NCI-H1048 (cell line): Measurements from ENCODE around the gene HSPA1B.
"Not testable (repeated sequence)": the region's sequence is repeated elsewhere in the genome, so short reads cannot be mapped to it uniquely, and the experiment has no call there.

Source experiments
- DNase-seq: peaks from one replicate; lab custom pipeline; 2025; lab: John Stamatoyannopoulos, UW

Gene HSPA1B

GRCh38 chr6:31860349-31860748 is 32.8 kb downstream of the HSPA1B start:
- DNase-seq = no peak

DNA sequence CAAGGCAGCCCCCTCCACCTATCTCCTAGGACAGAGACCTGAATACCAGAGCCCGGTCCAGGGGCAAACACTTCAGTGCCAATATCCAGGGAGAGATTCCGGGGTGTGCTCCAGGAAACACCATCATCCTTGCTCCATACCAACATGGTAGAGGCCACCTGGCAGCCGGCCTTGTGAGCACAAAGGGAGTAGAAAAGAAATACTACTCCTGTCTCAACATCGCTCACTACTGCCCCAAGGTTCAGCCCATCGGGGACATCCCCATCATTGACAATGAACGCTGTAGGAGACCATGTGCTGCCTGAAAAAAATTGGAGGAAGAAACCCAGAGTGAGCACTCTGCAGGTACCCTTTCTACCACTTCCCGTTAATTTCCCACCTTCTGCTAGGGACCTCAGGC is 33.6 kb downstream of the HSPA1B start:
- no peak for DNase-seq

- DNase-seq = no peak
These were observed 34.4 kb downstream of the HSPA1B start for GRCh38 chr6:31861919-31862343.

DNA sequence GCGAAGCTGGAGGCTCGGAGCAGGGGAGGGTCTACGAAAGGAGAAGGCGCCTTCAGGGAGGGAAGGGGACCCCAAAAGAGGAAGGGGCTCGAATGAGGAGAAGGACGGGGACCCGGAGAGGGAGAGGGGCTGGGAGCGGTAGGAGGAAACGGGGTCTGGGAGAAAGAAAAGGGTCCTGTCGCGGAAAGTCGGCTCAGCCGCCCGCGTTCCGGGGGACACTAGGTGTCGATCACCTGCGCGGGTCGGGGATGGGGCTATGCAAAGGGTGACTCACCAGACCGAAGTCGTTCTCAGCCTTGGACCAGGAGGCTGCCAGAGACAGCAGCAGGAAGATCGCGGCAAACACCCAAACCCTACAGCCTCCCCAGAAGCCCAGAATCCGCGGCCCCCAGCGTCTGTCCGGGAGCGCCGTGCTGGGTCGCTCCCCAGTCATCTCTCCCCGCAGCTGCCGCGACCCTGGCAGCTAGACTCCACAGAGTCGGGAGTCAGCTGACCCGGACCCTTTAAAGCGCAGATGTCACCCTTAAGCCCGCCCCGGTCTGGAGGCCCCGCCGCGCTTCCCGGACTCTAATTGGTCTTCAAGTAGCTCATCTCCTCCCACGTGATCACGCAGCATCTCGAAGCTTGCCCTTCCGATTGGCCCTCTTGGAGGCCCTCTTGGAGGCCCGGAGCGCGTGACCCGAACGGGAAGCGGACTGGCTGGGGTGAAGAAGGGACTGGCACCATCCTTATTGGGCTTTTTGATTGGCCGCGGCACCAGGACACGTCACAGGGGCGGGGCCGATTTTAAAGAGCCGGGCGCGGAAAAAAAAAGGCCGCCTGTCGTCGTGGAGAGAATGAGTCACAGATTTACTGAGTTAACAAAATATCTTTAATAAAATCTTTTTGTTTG is 35.1 kb downstream of the HSPA1B start, which contains the start of gene NEU1:
Gene NEU1, minus strand, starts transcription at position 478 of the 892 bp plus-strand sequence. Its CDS starts 45 bp downstream, at position 433.
- peak; percentile 100 for DNase-seq

DNA sequence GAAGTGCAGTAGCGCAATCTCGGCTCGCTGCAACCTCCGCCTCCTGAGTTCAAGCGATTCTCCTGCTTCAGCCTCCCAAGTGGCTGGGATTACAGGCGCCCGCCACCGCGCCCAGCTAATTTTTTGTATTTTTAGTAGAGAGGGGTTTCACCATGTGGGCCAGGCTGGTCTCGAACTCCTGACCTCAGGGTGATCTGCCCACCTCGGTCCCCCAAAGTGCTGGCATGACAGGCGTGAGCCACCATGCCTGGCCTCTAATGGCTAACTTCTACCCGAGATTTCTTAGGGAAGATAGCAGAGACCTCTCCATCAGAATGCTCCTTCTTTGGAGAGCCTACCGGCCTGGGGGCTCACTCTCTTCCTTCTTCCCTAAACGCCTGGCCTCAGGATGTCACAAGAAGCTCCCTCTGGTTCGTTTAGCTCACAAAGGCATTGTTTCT is 36.6 kb downstream of the HSPA1B start:
- DNase-seq = not testable (repeated sequence)

DNA sequence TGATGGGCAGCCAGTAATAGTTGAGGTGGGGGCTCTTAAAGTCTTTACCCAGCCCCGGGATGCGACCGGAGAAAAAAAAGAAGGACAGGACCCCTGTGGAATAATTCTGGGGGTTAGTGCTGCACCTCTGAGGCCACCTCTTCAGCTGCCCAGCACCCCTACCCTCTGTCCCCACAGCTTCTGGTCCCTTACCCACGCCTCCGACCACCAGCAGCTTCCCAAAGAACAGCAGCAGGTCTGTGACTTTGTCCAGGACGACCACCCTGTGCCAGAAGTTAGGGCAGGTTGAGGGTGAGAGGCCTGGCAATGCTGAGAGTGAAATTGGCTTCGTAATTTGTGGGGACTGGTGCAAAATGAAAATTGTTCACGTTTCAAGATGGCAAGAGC is 37.3 kb downstream of the HSPA1B start:
- no peak for DNase-seq

DNA sequence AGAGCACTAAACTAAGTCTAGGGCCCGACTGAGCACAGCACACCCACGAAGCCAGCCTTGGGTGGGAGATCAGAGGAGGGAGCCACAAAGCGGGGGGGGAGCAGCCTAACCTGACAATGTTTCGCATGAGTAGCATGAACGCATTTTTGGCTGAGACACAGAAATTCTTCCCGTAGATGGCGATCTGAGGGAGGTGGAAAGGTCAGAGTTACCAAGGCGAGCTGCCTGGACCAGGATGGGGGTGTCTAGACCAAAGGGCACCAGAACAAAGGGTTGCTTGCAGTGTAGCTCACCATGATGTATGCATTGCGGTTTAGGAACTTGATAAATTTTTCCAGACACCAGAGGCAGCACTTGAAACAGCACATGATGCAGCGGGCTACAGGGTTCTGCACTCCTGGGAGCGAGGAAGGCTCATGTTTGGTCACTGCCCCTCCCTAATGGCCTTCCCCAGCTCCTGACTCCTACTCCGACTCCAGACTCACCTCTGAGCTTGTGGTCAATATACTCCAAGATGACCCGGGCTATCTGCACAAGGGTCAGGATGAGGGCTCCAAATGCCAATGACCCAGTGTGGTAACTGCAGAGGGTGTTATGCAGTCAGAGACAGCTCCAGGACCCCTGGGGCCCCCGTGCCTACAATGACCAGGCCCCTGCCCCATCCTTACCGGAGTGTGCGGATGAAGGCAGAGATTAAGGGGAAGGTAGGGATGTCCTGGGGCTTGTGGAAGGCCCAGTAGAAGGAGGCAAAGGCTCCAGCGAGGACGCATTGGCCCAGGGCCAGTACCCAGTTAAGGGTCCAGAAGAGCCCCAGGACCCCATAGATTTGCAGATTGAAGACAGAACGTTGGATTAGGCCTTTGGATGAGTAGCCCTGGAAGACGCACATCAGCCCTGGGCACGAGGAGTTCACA is 37.9 kb downstream of the HSPA1B start:
- no peak for DNase-seq

DNA sequence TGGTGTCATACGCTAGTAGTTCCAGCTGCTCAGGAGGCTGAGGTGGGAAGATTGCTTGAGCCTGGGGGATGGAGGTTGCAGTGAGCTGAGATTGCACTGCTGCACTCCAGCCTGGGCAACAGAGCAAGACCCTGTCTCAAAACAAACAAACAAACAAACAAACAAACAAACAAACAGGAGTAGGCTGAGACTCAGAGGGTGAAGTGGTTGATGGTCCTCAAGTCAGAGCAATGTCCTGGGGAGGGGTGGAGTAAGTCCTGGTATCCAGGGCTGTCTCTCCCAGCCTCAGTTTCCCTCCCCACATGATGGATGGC is 41.1 kb downstream of the HSPA1B start:
- not testable (repeated sequence) for DNase-seq

- DNase-seq = no peak
These were observed 41.8 kb downstream of the HSPA1B start for GRCh38 chr6:31869343-31869742.

GRCh38 chr6:31870385-31870921 is 42.9 kb downstream of the HSPA1B start:
- no peak for DNase-seq

DNA sequence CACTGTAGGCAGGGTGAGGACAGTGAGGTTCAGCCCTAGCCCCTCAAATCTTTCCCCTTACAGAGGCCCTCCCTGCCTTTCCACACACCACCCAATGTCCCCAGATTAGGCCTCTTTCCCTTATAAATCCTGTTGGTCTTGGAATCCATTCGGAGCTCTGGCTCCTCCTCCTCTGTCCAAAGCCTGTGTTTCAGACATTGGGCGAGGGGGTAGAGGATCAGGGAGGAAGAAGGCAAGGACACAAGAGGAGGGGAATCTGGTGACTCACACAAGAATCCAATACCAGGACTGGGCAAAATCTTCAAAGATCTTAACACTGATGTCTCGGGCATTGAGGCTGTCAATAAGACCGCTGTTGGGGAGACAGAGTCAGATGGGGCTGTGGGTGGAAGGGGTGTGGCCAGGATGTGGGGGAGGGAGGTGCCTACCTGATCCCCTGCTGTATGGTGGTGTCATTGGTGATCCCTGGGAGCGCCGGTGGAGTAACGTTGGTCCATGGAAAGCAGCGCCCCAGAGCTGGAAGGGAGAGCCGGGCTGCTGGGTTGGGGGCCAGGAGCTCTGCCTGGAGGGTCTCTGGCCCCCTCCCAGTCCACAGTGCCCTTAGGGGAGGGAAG is 43.6 kb downstream of the HSPA1B start:
- DNase-seq = no peak

DNA sequence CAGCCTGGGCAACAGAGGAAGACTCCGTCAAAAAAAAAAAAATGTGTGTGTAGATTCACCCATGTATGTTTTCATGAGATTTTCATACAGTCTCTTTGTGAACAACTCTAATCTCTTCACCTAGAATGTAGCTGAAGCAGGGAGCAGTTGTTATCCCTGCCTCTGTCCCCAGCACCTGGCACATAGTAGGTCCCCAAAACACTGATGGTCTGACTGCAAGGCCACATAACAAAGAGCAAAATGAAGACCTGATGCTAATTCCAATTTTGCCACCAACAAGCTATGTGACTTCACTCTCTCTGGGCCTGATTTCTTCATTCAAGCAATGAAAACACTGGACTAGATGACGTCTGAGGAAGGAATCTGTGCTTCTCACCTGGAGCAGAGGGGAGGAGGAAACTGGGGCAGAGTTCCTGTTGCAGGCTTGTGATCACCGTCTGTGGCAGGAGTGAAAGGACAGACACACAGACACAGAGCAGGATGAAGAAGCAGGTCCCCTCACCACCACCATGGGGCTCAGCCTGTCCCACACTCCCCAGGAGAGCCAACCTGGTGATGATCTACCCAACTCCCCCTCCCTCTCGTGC is 46.6 kb downstream of the HSPA1B start:
- DNase-seq = no peak

- DNase-seq = no peak
These were observed 47.5 kb downstream of the HSPA1B start for GRCh38 chr6:31874836-31875572.

GRCh38 chr6:31875877-31876276 is 48.3 kb downstream of the HSPA1B start:
- no peak for DNase-seq

DNA sequence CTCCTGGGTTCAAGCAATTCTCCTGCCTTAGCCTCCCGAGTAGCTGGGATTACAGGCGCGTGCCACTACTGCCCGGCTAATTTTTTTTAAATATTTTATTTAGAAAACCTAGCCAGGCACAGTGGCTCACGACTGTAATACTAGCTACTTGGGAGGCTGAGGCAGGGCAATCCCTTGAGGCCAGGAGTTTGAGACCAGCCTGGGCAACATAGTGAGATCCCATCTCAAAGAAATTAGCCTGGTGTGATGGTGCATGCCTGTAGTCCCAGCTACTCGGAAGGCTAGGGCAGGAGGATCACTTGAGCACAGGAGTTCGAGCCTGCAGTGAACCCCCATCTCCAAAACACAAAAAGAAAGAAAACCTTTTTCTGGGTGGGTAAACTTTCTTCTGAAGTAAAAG is 48.8 kb downstream of the HSPA1B start:
- DNase-seq = no peak

DNA sequence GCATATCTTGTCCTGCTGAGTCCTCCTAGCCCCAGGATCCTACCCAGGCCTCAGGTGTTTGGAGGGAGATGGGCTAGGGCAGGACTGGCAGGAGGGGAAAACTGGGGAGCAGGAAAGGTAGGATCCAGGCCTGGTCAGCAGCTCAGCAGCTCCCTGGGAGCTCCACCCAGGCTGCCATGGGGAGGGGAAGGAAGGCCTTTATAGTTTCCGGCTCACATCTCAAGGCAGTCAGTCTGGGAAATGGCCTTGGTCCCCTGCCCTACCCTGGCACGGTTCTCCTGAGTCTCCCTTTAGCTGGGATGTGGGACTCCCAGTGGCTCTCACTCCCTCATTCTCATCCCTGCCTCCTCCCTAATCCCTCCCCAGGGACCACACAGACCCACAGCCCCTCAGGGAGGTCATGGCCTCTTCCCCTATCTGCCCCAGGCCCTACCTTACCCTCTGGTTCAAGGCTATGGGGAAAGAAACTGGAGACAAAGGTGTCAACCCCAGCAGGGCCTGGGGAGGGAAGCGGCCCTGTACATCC is 49.6 kb downstream of the HSPA1B start:
- no peak for DNase-seq

GRCh38 chr6:31877651-31878161 is 50.2 kb downstream of the HSPA1B start:
- no peak for DNase-seq

DNA sequence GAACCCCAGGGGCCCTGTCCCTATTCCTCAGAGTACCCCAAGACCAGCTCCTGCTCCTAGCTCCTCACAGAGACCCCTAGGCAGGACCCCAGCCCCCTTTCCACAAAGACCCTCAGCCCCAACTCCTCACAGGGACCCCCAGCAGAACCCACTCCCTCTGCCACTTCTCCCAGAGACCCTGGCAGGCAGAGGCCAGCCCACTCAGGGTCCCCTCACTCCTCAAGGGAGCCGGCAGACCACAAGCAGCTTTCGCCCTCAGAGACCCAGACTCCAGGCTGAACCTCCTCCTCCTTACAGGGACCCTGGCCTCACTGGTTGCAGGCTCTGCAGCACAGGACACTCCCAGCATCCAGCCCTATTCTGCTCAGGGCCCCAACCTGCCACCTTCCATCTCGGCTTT is 50.7 kb downstream of the HSPA1B start:
- no peak for DNase-seq

- DNase-seq = no peak
These were observed 51.2 kb downstream of the HSPA1B start, which contains the start of gene SLC44A4 for GRCh38 chr6:31878726-31879125. SLC44A4 (minus strand) TSS chr6:31878997; CDS start chr6:31878980, 17 bp downstream.

DNA sequence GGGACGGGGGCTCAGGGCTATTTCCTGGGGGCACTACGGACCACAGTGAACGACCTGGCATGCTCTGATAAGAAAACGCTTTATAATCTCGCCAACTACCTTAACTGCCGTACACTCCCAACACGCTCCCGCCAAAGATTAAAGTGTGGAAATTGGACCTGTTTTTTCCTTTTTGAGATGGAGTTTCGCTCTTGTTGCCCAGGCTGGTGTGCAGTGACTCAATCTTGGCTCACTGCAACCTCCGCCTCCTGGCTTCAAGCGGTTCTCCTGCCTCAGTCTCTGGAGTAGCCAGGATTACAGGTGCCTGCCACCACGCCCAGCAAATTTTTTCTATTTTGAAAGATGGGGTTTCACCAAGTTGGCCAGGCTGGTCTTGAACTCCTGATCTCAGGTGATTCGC is 51.6 kb downstream of the HSPA1B start:
- DNase-seq = no peak
